Activated CD8-positive, alpha-beta memory T cell treated with anti-CD3 and anti-CD28 coated beads for 24 hours (primary cell): ENCODE results near the gene USO1.
"Not testable (repeated sequence)": the region's sequence is repeated elsewhere in the genome, so short reads cannot be mapped to it uniquely, and the experiment has no call there.

ENCODE experiments used
- DNase-seq: peaks from one replicate; pipeline ENCODE4 v3.0.0-alpha.2; 2020

Gene USO1

GRCh38 chr4:75714011-75714410, 10.4 kb upstream of the USO1 start:
- DNase-seq = no peak

- DNase-seq = no peak
Observed at GRCh38 chr4:75714704-75715103, 9.7 kb upstream of the USO1 start.

GRCh38 chr4:75715105-75715799, 9.1 kb upstream of the USO1 start:
- DNase-seq = no peak

- DNase-seq = not testable (repeated sequence)
Observed at GRCh38 chr4:75716054-75716453, 8.3 kb upstream of the USO1 start.

- no peak for DNase-seq
Observed at GRCh38 chr4:75717408-75717807, 7.0 kb upstream of the USO1 start.

GRCh38 chr4:75718529-75718928, 5.8 kb upstream of the USO1 start:
- DNase-seq = no peak

- DNase-seq = no peak
Observed at GRCh38 chr4:75722417-75722816, 2.0 kb upstream of the USO1 start.

- no peak for DNase-seq
Observed at GRCh38 chr4:75723163-75724065, 963 bp upstream of the USO1 start.

GRCh38 chr4:75724867-75725724, 719 bp downstream of the USO1 start:
- DNase-seq = peak; percentile 77

GRCh38 chr4:75725942-75726538, 1.7 kb downstream of the USO1 start:
- not testable (repeated sequence) for DNase-seq

GRCh38 chr4:75726577-75726976, 2.2 kb downstream of the USO1 start:
- DNase-seq = no peak

- no peak for DNase-seq
Observed at GRCh38 chr4:75727073-75727472, 2.7 kb downstream of the USO1 start.

- no peak for DNase-seq
Observed at GRCh38 chr4:75729836-75730235, 5.5 kb downstream of the USO1 start.

- DNase-seq = no peak
Observed at GRCh38 chr4:75733369-75733768, 9.0 kb downstream of the USO1 start.

- DNase-seq = no peak
Observed at GRCh38 chr4:75735525-75735924, 11.1 kb downstream of the USO1 start.

GRCh38 chr4:75736862-75737261, 12.5 kb downstream of the USO1 start:
- no peak for DNase-seq

- DNase-seq = no peak
Observed at GRCh38 chr4:75737398-75737797, 13.0 kb downstream of the USO1 start.

GRCh38 chr4:75741027-75741426, 16.6 kb downstream of the USO1 start:
- DNase-seq = no peak

- DNase-seq = no peak
Observed at GRCh38 chr4:75742451-75742850, 18.1 kb downstream of the USO1 start.

- DNase-seq = no peak
Observed at GRCh38 chr4:75745161-75745560, 20.8 kb downstream of the USO1 start.

GRCh38 chr4:75745721-75746199, 21.4 kb downstream of the USO1 start:
- DNase-seq = no peak

- no peak for DNase-seq
Observed at GRCh38 chr4:75752637-75753036, 28.3 kb downstream of the USO1 start.

GRCh38 chr4:75769036-75769435, 44.7 kb downstream of the USO1 start:
- no peak for DNase-seq
